ENCODE results near the gene PROK1.

Gene PROK1

DNA sequence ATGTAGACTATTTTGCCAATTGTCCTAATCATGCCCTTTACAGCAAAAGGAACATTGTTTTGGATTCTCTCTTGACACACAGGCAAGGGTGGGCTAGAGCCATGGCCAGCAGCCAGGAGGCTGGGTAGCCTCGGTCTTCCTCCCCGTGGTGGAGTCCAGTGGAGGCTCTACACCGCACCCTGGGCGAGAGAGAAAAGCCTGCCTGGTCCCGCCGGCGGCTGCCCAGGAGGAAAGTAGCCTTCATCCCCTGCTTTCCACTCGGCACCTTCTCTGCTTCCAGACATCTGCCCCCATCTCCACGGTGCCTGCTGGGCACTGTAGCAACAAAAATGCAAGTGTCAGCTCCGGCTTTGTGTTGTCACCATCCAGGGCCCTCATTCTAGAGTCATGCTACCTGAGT, 21.6 kb downstream of the PROK1 start:
- DNase-seq (ENCODE audit: low read depth): no peak
- no peak for TF ChIP-seq CTCF (IDR thresholded peaks at IDR 0.05; ENCODE audit: low read length, missing control alignments)
- H3K4me3 ChIP-seq (replicated peaks; ENCODE audit: low read depth, low read length): no peak overlapping the region

DNA sequence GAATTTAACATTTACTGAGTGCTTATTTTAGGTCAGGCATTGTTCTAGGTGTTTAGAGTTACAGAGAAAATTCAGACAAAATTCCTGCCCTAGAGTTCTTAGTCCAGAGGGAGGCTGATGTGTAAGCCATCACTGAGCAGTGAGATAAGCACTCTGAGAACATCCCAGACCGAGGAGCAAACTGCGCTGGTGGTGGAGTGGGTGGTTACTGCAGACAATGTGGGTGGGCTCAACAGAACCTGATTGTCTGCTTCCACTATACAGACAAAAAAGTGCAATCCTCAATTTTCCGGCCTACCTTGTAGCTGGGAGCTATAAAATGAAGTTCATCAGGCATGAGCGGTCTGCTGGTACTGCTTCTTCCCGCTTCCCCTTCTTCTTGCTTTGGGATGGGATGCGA, 23.5 kb downstream of the PROK1 start:
- H3K4me3 ChIP-seq (replicated peaks; ENCODE audit: low read depth, low read length): no peak overlapping the region
- TF ChIP-seq CTCF (IDR thresholded peaks at IDR 0.05; ENCODE audit: low read length, missing control alignments): no peak
- DNase-seq (ENCODE audit: low read depth): no peak

- no peak for DNase-seq (ENCODE audit: low read depth)
- H3K4me3 ChIP-seq (replicated peaks; ENCODE audit: low read depth, low read length): no peak overlapping the region
- TF ChIP-seq CTCF (IDR thresholded peaks at IDR 0.05; ENCODE audit: low read length, missing control alignments): no peak
Observed at GRCh38 chr1:110475362-110476027, 24.5 kb downstream of the PROK1 start.

DNA sequence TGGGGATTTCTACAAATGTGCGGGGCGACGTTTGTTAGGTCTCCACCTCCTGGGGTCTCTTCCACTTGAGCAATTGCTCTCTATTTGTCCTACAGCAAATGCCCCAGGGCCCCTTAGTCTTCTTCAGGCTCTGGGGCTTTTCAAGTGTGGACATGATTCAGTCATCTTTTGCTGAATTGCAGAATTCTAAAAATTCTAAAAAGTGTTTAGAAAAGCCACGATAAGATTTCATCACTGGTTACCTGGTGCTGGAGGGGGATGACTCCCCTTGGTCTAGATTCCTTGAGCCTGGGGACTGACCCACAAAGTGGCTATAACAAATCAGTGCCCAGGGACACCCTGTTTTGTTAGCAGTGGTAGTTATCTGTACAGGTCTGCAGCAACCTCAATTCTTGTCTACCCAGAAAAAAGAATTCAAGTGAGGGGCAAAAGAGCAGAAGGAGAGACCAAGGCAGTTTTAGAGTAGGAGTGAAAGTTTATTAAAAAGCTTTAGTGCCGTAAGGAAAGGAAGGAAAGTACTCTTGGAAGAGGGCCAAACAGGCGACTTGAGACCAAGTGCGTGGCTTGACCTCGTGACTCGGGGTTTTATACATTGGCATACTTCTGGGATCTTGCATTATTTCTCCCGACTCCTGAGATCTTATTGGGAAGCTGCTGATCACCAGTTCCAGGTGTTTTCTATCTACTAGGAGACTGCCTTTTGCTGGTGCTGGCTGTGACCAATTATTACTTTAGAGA, 25.2 kb downstream of the PROK1 start:
- peak; percentile 18 for DNase-seq (ENCODE audit: low read depth)
- no peak overlapping the region for H3K4me3 ChIP-seq (replicated peaks; ENCODE audit: low read depth, low read length)
- TF ChIP-seq CTCF (IDR thresholded peaks at IDR 0.05; ENCODE audit: low read length, missing control alignments): no peak

- TF ChIP-seq CTCF (IDR thresholded peaks at IDR 0.05; ENCODE audit: low read length, missing control alignments): no peak
- H3K4me3 ChIP-seq (replicated peaks; ENCODE audit: low read depth, low read length): no peak overlapping the region
- peak; percentile 48 for DNase-seq (ENCODE audit: low read depth)
Observed at GRCh38 chr1:110477041-110477440, 26.1 kb downstream of the PROK1 start.

GRCh38 chr1:110477445-110477957, 26.6 kb downstream of the PROK1 start:
- no peak for DNase-seq (ENCODE audit: low read depth)
- H3K4me3 ChIP-seq (replicated peaks; ENCODE audit: low read depth, low read length): no peak overlapping the region
- TF ChIP-seq CTCF (IDR thresholded peaks at IDR 0.05; ENCODE audit: low read length, missing control alignments): peak; percentile 25

Data from fibroblast of pulmonary artery (primary cell).